22Rv1 (cell line): Measurements from ENCODE around the gene SH3PXD2A.
"Not testable (repeated sequence)": the region's sequence is repeated elsewhere in the genome, so short reads cannot be mapped to it uniquely, and the experiment has no call there.

Source experiments
- H3K27ac ChIP-seq: fragments of 450-650 bp; 2 replicates; pipeline ENCODE4 v1.5.1; 2017
- CTCF ChIP-seq: fragments of 450-650 bp; IDR thresholded peaks from 2 replicates; pipeline ENCODE4 v1.5.1; 2017; ENCODE audit warnings: mild to moderate bottlenecking
- ZFX ChIP-seq: fragments of 450-650 bp; IDR thresholded peaks from 2 replicates; pipeline ENCODE4 v1.6.1; 2017; ENCODE audit warnings: antibody characterized with exemption, borderline replicate concordance

The SH3PXD2A gene

GRCh38 chr10:103814626-103815370 is 40.6 kb downstream of the SH3PXD2A start:
- TF ChIP-seq ZFX = no peak
- TF ChIP-seq CTCF = no peak
- no peak overlapping the region for H3K27ac ChIP-seq

- no peak overlapping the region for H3K27ac ChIP-seq
- TF ChIP-seq CTCF = no peak
- no peak for TF ChIP-seq ZFX
These were observed 41.3 kb downstream of the SH3PXD2A start for GRCh38 chr10:103814105-103814504.

- not testable (repeated sequence) for H3K27ac ChIP-seq
These were observed 42.1 kb downstream of the SH3PXD2A start for GRCh38 chr10:103813312-103813711.

- H3K27ac ChIP-seq = no peak overlapping the region
- no peak for TF ChIP-seq CTCF
- no peak for TF ChIP-seq ZFX
These were observed 42.9 kb downstream of the SH3PXD2A start for GRCh38 chr10:103812432-103812831.

- no peak overlapping the region for H3K27ac ChIP-seq
- no peak for TF ChIP-seq CTCF
- TF ChIP-seq ZFX = no peak
These were observed 43.4 kb downstream of the SH3PXD2A start for GRCh38 chr10:103812004-103812403.

GRCh38 chr10:103811463-103811862 is 43.9 kb downstream of the SH3PXD2A start:
- H3K27ac ChIP-seq = no peak overlapping the region
- no peak for TF ChIP-seq CTCF
- TF ChIP-seq ZFX = no peak

GRCh38 chr10:103808780-103809179 is 46.6 kb downstream of the SH3PXD2A start:
- TF ChIP-seq ZFX (no peak), CTCF (no peak)
- no peak overlapping the region for H3K27ac ChIP-seq

GRCh38 chr10:103807996-103808395 is 47.4 kb downstream of the SH3PXD2A start:
- TF ChIP-seq ZFX (no peak), CTCF (no peak)
- no peak overlapping the region for H3K27ac ChIP-seq
